ENCODE data around the gene KRT8. TPM values are rescaled to one million over a fixed set of nuclear protein-coding genes. Genes with fewer than 3 reads are reported as not detected.

KRT8 gene
- total RNA-seq, 1 donor from 2014 or later = 54.3 TPM

DNA sequence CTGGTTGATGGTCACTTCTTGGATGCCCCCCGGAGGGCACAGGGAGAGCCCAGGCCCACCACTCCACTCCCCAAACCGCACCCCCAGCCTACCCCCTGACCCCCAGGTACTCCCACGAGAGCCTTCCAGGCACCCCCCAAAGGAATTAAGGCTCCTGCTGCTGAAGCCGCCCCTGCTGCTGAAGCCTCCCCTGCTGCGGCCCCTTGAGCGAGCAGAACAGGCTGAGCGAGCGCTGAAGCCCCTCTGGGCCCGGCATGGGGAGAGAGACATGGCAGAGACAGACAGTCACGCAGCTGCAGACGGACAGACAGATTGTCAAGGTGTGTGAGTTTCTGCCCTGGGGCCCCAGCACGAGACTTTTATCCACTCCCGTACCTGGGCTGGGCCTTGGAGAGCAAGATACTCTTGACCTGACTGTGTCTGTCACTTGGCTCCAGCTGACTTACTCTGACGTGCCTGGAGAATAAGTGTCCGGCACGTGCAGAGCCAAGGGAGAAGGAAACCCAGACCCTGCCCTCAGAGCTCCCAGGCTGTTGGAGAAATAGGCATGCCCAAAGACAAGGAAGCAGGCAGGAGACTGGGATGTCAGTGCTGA is 56.1 kb downstream of the KRT8 start, which contains the start of gene KRT78:
Gene KRT78, minus strand, starts transcription at position 334 of the 595 bp plus-strand sequence. Its CDS starts 64 bp downstream, at position 270.
- Histone ChIP-seq H3K4me1 (no peaks in the 10 kb centered on the region), H3K9me3 (no peaks in the 10 kb centered on the region), H3K27me3 (no peaks in the 10 kb centered on the region), H3K27ac (no peak within 1 kb of the TSS), H3K4me3 (no peak within 1 kb of the TSS), H3K36me3 (no peaks in the 10 kb centered on the region)
- intact Hi-C loops (cut with DNase I) = no loop called here
- TF ChIP-seq, protein P1, sequence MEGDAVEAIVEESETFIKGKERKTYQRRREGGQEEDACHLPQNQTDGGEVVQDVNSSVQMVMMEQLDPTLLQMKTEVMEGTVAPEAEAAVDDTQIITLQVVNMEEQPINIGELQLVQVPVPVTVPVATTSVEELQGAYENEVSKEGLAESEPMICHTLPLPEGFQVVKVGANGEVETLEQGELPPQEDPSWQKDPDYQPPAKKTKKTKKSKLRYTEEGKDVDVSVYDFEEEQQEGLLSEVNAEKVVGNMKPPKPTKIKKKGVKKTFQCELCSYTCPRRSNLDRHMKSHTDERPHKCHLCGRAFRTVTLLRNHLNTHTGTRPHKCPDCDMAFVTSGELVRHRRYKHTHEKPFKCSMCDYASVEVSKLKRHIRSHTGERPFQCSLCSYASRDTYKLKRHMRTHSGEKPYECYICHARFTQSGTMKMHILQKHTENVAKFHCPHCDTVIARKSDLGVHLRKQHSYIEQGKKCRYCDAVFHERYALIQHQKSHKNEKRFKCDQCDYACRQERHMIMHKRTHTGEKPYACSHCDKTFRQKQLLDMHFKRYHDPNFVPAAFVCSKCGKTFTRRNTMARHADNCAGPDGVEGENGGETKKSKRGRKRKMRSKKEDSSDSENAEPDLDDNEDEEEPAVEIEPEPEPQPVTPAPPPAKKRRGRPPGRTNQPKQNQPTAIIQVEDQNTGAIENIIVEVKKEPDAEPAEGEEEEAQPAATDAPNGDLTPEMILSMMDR (IDR thresholded peaks at IDR 0.05) = no peak
- no peak for DNase-seq (ENCODE audit: low spot score in 2 of 2)

DNA sequence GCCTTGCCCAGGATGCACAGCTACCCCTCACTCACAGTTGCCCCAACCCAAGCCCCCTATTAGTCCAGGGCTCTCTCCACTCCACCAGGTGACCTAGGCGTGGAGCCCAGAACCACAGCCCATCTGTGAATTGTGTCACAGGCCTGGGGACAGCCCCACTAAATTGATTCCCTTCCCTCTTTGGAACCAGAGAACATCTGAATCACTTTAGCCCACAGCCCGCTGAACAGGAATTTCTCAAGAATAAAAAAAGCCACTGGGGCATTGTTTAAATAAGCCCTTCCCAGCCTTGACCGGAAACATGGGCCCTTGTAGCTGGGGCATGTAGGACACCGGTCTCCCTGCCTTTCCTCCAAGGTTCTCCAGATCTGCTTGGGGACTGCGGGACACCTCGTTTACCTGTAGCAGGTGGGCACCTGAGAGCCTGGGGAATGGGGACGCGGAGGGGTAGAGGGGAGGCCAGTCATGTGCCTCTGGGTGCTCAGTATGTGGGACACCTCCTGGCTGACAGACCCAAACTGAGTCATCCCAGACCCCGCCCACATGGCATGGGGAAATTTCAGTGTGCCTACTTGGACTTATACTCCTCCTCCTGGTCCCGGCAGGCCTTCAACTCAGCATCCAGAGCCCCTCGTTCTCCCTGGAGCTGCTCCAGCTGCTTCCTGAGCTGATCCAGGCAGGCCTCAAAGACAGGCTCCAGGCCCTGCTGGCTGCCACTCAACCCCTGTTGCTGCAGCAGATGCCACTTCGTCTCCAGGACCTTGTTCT is 57.4 kb downstream of the KRT8 start:
- TF ChIP-seq, protein P1 (IDR thresholded peaks at IDR 0.05) = no peak
- no peaks in the 10 kb centered on the region for H3K4me1 ChIP-seq
- H3K4me3 ChIP-seq = no peak overlapping the region
- DNase-seq (ENCODE audit: low spot score in 2 of 2) = no peak
- no peaks in the 10 kb centered on the region for H3K36me3 ChIP-seq
- H3K9me3 ChIP-seq = no peaks in the 10 kb centered on the region
- H3K27ac ChIP-seq = no peak overlapping the region
- H3K27me3 ChIP-seq = no peaks in the 10 kb centered on the region
- intact Hi-C loops (cut with DNase I) = no loop called here

Other genes starting within 250 kb of the KRT8 start
- gene KRT1, start 224.7 kb downstream of the KRT8 start, total RNA-seq = not detected
- gene KRT77, start 201.6 kb downstream of the KRT8 start, total RNA-seq = not detected
- not detected for gene KRT76, start 127.7 kb downstream of the KRT8 start, total RNA-seq
- gene KRT3, start 109.0 kb downstream of the KRT8 start, total RNA-seq = not detected
- not detected for gene KRT4, start 91.0 kb downstream of the KRT8 start, total RNA-seq
- gene KRT79, start 70.8 kb downstream of the KRT8 start, total RNA-seq = not detected
- gene KRT78, start 56.1 kb downstream of the KRT8 start, total RNA-seq = not detected
- 285 TPM for gene KRT18, start 44.0 kb upstream of the KRT8 start, total RNA-seq
- gene EIF4B, start 101.4 kb upstream of the KRT8 start, total RNA-seq = 181 TPM
- gene TNS2, start 145.0 kb upstream of the KRT8 start, total RNA-seq = 608 TPM
- gene SPRYD3, start 174.3 kb upstream of the KRT8 start, total RNA-seq = 48.6 TPM
- gene IGFBP6, start 192.6 kb upstream of the KRT8 start, total RNA-seq = 1,664 TPM
- gene SOAT2, start 198.4 kb upstream of the KRT8 start, total RNA-seq = not detected

Data from ascending aorta (tissue), 2 donors.